ENCODE measurements around the gene EPSTI1.

Gene EPSTI1

GRCh38 chr13:43020794-43021193 lies 28.8 kb upstream of the EPSTI1 start:
- no peak overlapping the region for H3K4me3 ChIP-seq (replicated peaks in 1 of 2; ENCODE audit: low read depth in 2 of 2, low read length in 2 of 2)
- no peak for TF ChIP-seq CTCF (IDR thresholded peaks at IDR 0.05; ENCODE audit: low read depth, low read length)
- DNase-seq (ENCODE audit: low read depth in 2 of 2) = no peak

- no peak for DNase-seq (ENCODE audit: low read depth in 2 of 2)
- TF ChIP-seq CTCF (IDR thresholded peaks at IDR 0.05; ENCODE audit: low read depth, low read length) = no peak
- H3K4me3 ChIP-seq (replicated peaks in 1 of 2; ENCODE audit: low read depth in 2 of 2, low read length in 2 of 2) = no peak overlapping the region
Observed at GRCh38 chr13:43019811-43020210, 27.8 kb upstream of the EPSTI1 start.

- DNase-seq (ENCODE audit: low read depth in 2 of 2) = no peak
- H3K4me3 ChIP-seq (replicated peaks in 1 of 2; ENCODE audit: low read depth in 2 of 2, low read length in 2 of 2) = no peak overlapping the region
- no peak for TF ChIP-seq CTCF (IDR thresholded peaks at IDR 0.05; ENCODE audit: low read depth, low read length)
Observed at GRCh38 chr13:43016226-43016625, 24.2 kb upstream of the EPSTI1 start.

- no peak for TF ChIP-seq CTCF (IDR thresholded peaks at IDR 0.05; ENCODE audit: low read depth, low read length)
Observed at GRCh38 chr13:43014162-43014561, 22.1 kb upstream of the EPSTI1 start.

GRCh38 chr13:43009506-43009905 lies 17.5 kb upstream of the EPSTI1 start:
- no peak for TF ChIP-seq CTCF (IDR thresholded peaks at IDR 0.05; ENCODE audit: low read depth, low read length)
- no peak overlapping the region for H3K4me3 ChIP-seq (replicated peaks in 1 of 2; ENCODE audit: low read depth in 2 of 2, low read length in 2 of 2)
- peak in 1 of 2 donors; percentile 60 for DNase-seq (ENCODE audit: low read depth in 2 of 2)

More at GRCh38 chr13:43014162-43014561, 22.1 kb upstream of the EPSTI1 start:
- no peak for DNase-seq (ENCODE audit: low read depth in 2 of 2)
- H3K4me3 ChIP-seq (replicated peaks in 1 of 2; ENCODE audit: low read depth in 2 of 2, low read length in 2 of 2) = no peak overlapping the region

GRCh38 chr13:43008596-43008995 lies 16.6 kb upstream of the EPSTI1 start:
- no peak overlapping the region for H3K4me3 ChIP-seq (replicated peaks in 1 of 2; ENCODE audit: low read depth in 2 of 2, low read length in 2 of 2)
- no peak for TF ChIP-seq CTCF (IDR thresholded peaks at IDR 0.05; ENCODE audit: low read depth, low read length)
- no peak for DNase-seq (ENCODE audit: low read depth in 2 of 2)

GRCh38 chr13:43006893-43007631 lies 15.0 kb upstream of the EPSTI1 start:
- DNase-seq (ENCODE audit: low read depth in 2 of 2) = peak; percentile 54 to 72
- no peak for TF ChIP-seq CTCF (IDR thresholded peaks at IDR 0.05; ENCODE audit: low read depth, low read length)
- no peak overlapping the region for H3K4me3 ChIP-seq (replicated peaks in 1 of 2; ENCODE audit: low read depth in 2 of 2, low read length in 2 of 2)
